ENCODE results near the gene SHROOM3.

DNA sequence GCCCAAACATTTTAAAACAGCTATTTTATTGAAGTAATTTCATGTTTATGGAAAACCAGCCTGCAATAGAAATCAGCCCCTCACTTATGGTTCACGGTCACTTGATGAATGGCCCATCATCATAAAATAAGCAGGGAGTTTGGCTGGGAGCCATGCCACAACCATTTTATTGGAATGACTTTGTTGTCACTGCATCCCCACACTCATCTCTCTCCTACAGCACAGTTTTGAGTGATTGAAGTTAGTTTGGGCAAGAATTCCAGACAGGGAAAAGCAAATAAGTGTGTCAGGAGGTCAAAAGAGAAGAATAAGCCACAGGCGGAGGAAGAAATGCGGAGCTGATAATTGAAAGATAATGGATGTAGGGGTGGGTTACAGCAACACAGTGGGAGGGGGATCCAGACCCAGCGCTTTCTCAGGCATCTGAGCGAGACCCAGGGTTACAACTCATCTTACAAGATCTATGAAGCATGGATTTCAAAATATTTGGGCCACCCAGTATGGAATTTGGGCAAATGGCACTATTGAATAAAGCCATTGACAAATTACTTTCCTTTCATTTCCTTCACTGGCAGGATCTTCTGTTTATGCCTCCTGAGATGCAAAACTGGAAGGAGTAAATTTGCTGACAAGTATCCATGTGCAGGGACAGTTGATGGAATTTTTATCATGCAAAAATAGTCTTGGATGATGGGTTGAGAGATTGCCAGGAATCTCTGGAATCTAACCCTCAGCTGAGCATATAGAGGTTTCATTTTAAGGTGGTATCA lies 100.8 kb downstream of the SHROOM3 start:
- TF ChIP-seq, protein P1, sequence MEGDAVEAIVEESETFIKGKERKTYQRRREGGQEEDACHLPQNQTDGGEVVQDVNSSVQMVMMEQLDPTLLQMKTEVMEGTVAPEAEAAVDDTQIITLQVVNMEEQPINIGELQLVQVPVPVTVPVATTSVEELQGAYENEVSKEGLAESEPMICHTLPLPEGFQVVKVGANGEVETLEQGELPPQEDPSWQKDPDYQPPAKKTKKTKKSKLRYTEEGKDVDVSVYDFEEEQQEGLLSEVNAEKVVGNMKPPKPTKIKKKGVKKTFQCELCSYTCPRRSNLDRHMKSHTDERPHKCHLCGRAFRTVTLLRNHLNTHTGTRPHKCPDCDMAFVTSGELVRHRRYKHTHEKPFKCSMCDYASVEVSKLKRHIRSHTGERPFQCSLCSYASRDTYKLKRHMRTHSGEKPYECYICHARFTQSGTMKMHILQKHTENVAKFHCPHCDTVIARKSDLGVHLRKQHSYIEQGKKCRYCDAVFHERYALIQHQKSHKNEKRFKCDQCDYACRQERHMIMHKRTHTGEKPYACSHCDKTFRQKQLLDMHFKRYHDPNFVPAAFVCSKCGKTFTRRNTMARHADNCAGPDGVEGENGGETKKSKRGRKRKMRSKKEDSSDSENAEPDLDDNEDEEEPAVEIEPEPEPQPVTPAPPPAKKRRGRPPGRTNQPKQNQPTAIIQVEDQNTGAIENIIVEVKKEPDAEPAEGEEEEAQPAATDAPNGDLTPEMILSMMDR (IDR thresholded peaks at IDR 0.05): no peak
- no peak for TF ChIP-seq ZFX (IDR thresholded peaks at IDR 0.05; ENCODE audit: borderline replicate concordance)
